WTC11 (cell line): ENCODE results near the gene KCTD2. TPM values are rescaled to one million over a fixed set of nuclear protein-coding genes. Genes with fewer than 3 reads are reported as not detected.

ENCODE experiments used
- ATAC-seq: fragments of 200-7000 bp; cut with Tn5 transposase; 2 replicates; pipeline ENCODE4 v1.10.0; 2021; ENCODE audit warnings: mild to moderate bottlenecking, moderate library complexity
- CTCF ChIA-PET: fragments of 300-600 bp; sonication (Branson Sonifier 250); formaldehyde crosslinking; loops from one replicate; lab custom pipeline; 2021; ENCODE audit warnings: antibody characterized with exemption; lab: Charles Lee
- POLR2A ChIA-PET: fragments of 350-600 bp; sonication (Branson Sonifier 250); formaldehyde crosslinking; loops from one replicate; lab custom pipeline; 2021; ENCODE audit warnings: antibody characterized with exemption; lab: Charles Lee
- DNase-seq: peaks from one replicate; pipeline ENCODE4 v3.0.0; 2021; ENCODE audit warnings: low spot score
- H3K27ac Mint-ChIP-seq: 2 replicates; pipeline ENCODE4 v1.8.0; 2021; ENCODE audit warnings: mixed read lengths
- H3K27me3 Mint-ChIP-seq: 2 replicates; pipeline ENCODE4 v1.8.0; 2021; ENCODE audit warnings: low read depth, mild to moderate bottlenecking, moderate library complexity, mixed read lengths
- H3K36me3 Mint-ChIP-seq: 2 replicates; pipeline ENCODE4 v1.8.0; 2021; ENCODE audit warnings: mixed read lengths
- H3K4me1 Mint-ChIP-seq: 2 replicates; pipeline ENCODE4 v1.8.0; 2022; ENCODE audit warnings: mixed read lengths
- H3K4me3 Mint-ChIP-seq: 2 replicates; pipeline ENCODE4 v1.8.0; 2021; ENCODE audit warnings: mild to moderate bottlenecking, moderate library complexity, mixed read lengths
- H3K9me3 Mint-ChIP-seq: 2 replicates; pipeline ENCODE4 v1.8.0; 2021; ENCODE audit warnings: mixed read lengths
- ATF1 ChIP-seq: sonication (generic); formaldehyde crosslinking; IDR thresholded peaks from 2 replicates; pipeline ENCODE4 v1.8.1; 2023; ENCODE audit warnings: mild to moderate bottlenecking, moderate library complexity, missing genetic modification reagents
- ATF2 ChIP-seq: sonication (generic); formaldehyde crosslinking; IDR thresholded peaks from 2 replicates; pipeline ENCODE4 v1.8.1; 2022; ENCODE audit warnings: low read depth, missing genetic modification reagents, borderline replicate concordance
- CDX4 ChIP-seq: fragments of 250-450 bp; sonication (Bioruptor Pico); IDR thresholded peaks from 2 replicates; pipeline ENCODE4 v1.9.0; 2021; ENCODE audit warnings: moderate library complexity, mild to moderate bottlenecking, inconsistent platforms, borderline replicate concordance
- CREB1 ChIP-seq: sonication (generic); formaldehyde crosslinking; IDR thresholded peaks from 2 replicates; pipeline ENCODE4 v1.8.0; 2023; ENCODE audit warnings: mild to moderate bottlenecking, missing genetic modification reagents
- CREM ChIP-seq: sonication (generic); formaldehyde crosslinking; IDR thresholded peaks from 2 replicates; pipeline ENCODE4 v1.8.1; 2022; ENCODE audit warnings: mild to moderate bottlenecking, missing genetic modification reagents, moderate library complexity
- E2F4 ChIP-seq: sonication (generic); formaldehyde crosslinking; IDR thresholded peaks from 2 replicates; pipeline ENCODE4 v1.8.1; 2022; ENCODE audit warnings: low read depth, mild to moderate bottlenecking, moderate library complexity, missing genetic modification reagents, borderline replicate concordance
- FOXK1 ChIP-seq: sonication (generic); formaldehyde crosslinking; IDR thresholded peaks from 2 replicates; pipeline ENCODE4 v1.8.0; 2022; ENCODE audit warnings: mild to moderate bottlenecking, moderate library complexity, missing genetic modification reagents
- GRHL2 ChIP-seq: fragments of 250-450 bp; sonication (Bioruptor Pico); IDR thresholded peaks from 2 replicates; pipeline ENCODE4 v1.8.0; 2022; ENCODE audit warnings: mild to moderate bottlenecking, moderate library complexity; ENCODE audit not compliant: insufficient replicate concordance, severe bottlenecking
- HMGA2 ChIP-seq: fragments of 250-450 bp; sonication (Bioruptor Pico); IDR thresholded peaks from 2 replicates; pipeline ENCODE4 v1.4.0; 2021; ENCODE audit warnings: mild to moderate bottlenecking, moderate library complexity
- MLX ChIP-seq: sonication (generic); formaldehyde crosslinking; IDR thresholded peaks from 2 replicates; pipeline ENCODE4 v1.8.1; 2023; ENCODE audit warnings: mild to moderate bottlenecking, missing genetic modification reagents, moderate library complexity
- NFATC4 ChIP-seq: fragments of 250-450 bp; sonication (Bioruptor Pico); IDR thresholded peaks from 2 replicates; pipeline ENCODE4 v1.9.0; 2021; ENCODE audit warnings: mild to moderate bottlenecking
- NR1H2 ChIP-seq: sonication (generic); formaldehyde crosslinking; IDR thresholded peaks from 2 replicates; pipeline ENCODE4 v1.9.0; 2021; ENCODE audit warnings: mild to moderate bottlenecking, moderate library complexity, missing genetic modification reagents
- NR3C1 ChIP-seq: sonication (generic); formaldehyde crosslinking; conservative IDR thresholded peaks from 2 replicates; pipeline ENCODE4 v1.8.1; 2023; ENCODE audit warnings: low read depth, mild to moderate bottlenecking, missing genetic modification reagents
- OVOL2 ChIP-seq: fragments of 250-450 bp; sonication (Bioruptor Pico); IDR thresholded peaks from 2 replicates; pipeline ENCODE4 v1.9.0; 2021; ENCODE audit warnings: mild to moderate bottlenecking, borderline replicate concordance
- PRDM15 ChIP-seq: sonication (generic); formaldehyde crosslinking; IDR thresholded peaks from 2 replicates; pipeline ENCODE4 v1.8.0; 2022; ENCODE audit warnings: missing genetic modification reagents
- SMAD4 ChIP-seq: sonication (generic); formaldehyde crosslinking; IDR thresholded peaks from 2 replicates; pipeline ENCODE4 v1.8.0; 2022; ENCODE audit warnings: mild to moderate bottlenecking, missing genetic modification reagents
- TEAD1 ChIP-seq: sonication (generic); formaldehyde crosslinking; IDR thresholded peaks from 2 replicates; pipeline ENCODE4 v1.8.0; 2022; ENCODE audit warnings: mild to moderate bottlenecking, missing genetic modification reagents
- TP53 ChIP-seq: sonication (generic); formaldehyde crosslinking; IDR thresholded peaks from 2 replicates; pipeline ENCODE4 v1.8.1; 2023; ENCODE audit warnings: mild to moderate bottlenecking, missing genetic modification reagents
- ZNF232 ChIP-seq: sonication (generic); formaldehyde crosslinking; IDR thresholded peaks from 2 replicates; pipeline ENCODE4 v1.8.0; 2022; ENCODE audit warnings: mild to moderate bottlenecking, missing genetic modification reagents
- ZNF423 ChIP-seq: fragments of 250-450 bp; sonication (Bioruptor Pico); IDR thresholded peaks from 2 replicates; pipeline ENCODE4 v2.1.2; 2022; ENCODE audit warnings: mild to moderate bottlenecking, moderate library complexity
- ZNF512 ChIP-seq: sonication (generic); formaldehyde crosslinking; IDR thresholded peaks from 2 replicates; pipeline ENCODE4 v1.8.1; 2022; ENCODE audit warnings: missing genetic modification reagents, borderline replicate concordance
- ZNF671 ChIP-seq: fragments of 250-450 bp; sonication (Bioruptor Pico); IDR thresholded peaks from 2 replicates; pipeline ENCODE4 v1.8.0; 2021; ENCODE audit warnings: mild to moderate bottlenecking
- total RNA-seq: library from RNA; stranded (reverse); gene quantifications from 3 replicates; pipeline ENCODE4 v1.2.3, GENCODE V29; 2021

KCTD2 gene
- total RNA-seq, 1 experiment from 2014 or later: 31.3 TPM

GRCh38 chr17:75099881-75100595, 53.0 kb downstream of the KCTD2 start (continued):
- TF ChIP-seq NFATC4: no peak
- no peak for TF ChIP-seq PRDM15 (CRISPR knock-in tag)
- TF ChIP-seq CDX4 (CRISPR knock-in tag): no peak
- TF ChIP-seq GRHL2 (CRISPR knock-in tag): no peak
- no peak for TF ChIP-seq TP53 (CRISPR knock-in tag)

GRCh38 chr17:75102385-75102821, 55.4 kb downstream of the KCTD2 start:
- H3K4me3 Mint-ChIP-seq: no peak overlapping the region
- CTCF ChIA-PET: interaction anchor here (0.7 to 2.2 kb wide), 2 partner anchors 11 to 138 kb away, joined by 4 to 10 read pairs; no protein-coding TSS in a partner anchor
- peaks cover 16% of the 10 kb centered on the region for H3K4me1 Mint-ChIP-seq
- POLR2A ChIA-PET: no interaction called here
- peak overlapping the region; percentile 47 for H3K27ac Mint-ChIP-seq
- peaks cover 29% of the 10 kb centered on the region for H3K36me3 Mint-ChIP-seq
- no peak for DNase-seq
- no peaks in the 10 kb centered on the region for H3K27me3 Mint-ChIP-seq
- ATAC-seq: 0 out of 2 replicates have a peak, but pooled peaks have one; percentile 6
- TF ChIP-seq ZNF512 (CRISPR knock-in tag): no peak
- no peak for TF ChIP-seq TEAD1
- no peak for TF ChIP-seq HMGA2 (CRISPR knock-in tag)
- TF ChIP-seq NR3C1 (CRISPR knock-in tag): no peak
- TF ChIP-seq ZNF232 (CRISPR knock-in tag): no peak
- TF ChIP-seq NR1H2 (CRISPR knock-in tag): no peak
- TF ChIP-seq E2F4: no peak
- TF ChIP-seq SMAD4 (CRISPR knock-in tag): no peak
- TF ChIP-seq ATF2: no peak
- no peak for TF ChIP-seq ATF1 (CRISPR knock-in tag)
- TF ChIP-seq MLX (CRISPR knock-in tag): no peak
- TF ChIP-seq CREM (CRISPR knock-in tag): no peak
- TF ChIP-seq OVOL2 (CRISPR knock-in tag): no peak
- TF ChIP-seq ZNF671: no peak
- no peak for TF ChIP-seq CREB1 (CRISPR knock-in tag)
- no peak for TF ChIP-seq FOXK1 (CRISPR knock-in tag)
- no peak for TF ChIP-seq TP53 (CRISPR knock-in tag)
- no peak for TF ChIP-seq ZNF423 (CRISPR knock-in tag)
- no peaks in the 10 kb centered on the region for H3K9me3 Mint-ChIP-seq
